ENCODE measurements around the gene MMP28. TPM values are rescaled to one million over a fixed set of nuclear protein-coding genes. Genes with fewer than 3 reads are reported as not detected.

The MMP28 gene
- total and polyA plus RNA-seq, 10 of the 15 experiments (the other 5 are each of a cell fraction or from before 2014, with no cell fraction given), result not detected

GRCh38 chr17:35740997-35741931 is 54.2 kb downstream of the MMP28 start (continued):
- TF ChIP-seq ZNF592 (IDR thresholded peaks at IDR 0.05), result no peak
- no peak for TF ChIP-seq NFXL1 (IDR thresholded peaks at IDR 0.05; ENCODE audit: borderline replicate concordance)
- no peak for TF ChIP-seq FOS (IDR thresholded peaks at IDR 0.05; ENCODE audit: borderline replicate concordance, extremely low read depth, insufficient read length)
- no peak for TF ChIP-seq YY1 (IDR thresholded peaks at IDR 0.05; ENCODE audit: low read depth, low read length)
- no peak for TF ChIP-seq HSF1 (IDR thresholded peaks at IDR 0.05; ENCODE audit: low read depth, low read length)
- no peak for TF ChIP-seq SIN3A (IDR thresholded peaks at IDR 0.05; ENCODE audit: low read depth, low read length)
- no peak for TF ChIP-seq ZBED1 (IDR thresholded peaks at IDR 0.05; ENCODE audit: borderline replicate concordance)
